Upper lobe of right lung (tissue), 1 donor: ENCODE data around the gene BCAS3. TPM values are rescaled to one million over a fixed set of nuclear protein-coding genes. Genes with fewer than 3 reads are reported as not detected.

ENCODE experiments used
- ATAC-seq: fragments of 200-7000 bp; cut with Tn5 transposase; one replicate; pipeline ENCODE4 v1.9.1; 2020; ENCODE audit warnings: mild to moderate bottlenecking, moderate library complexity
- DNase-seq: peaks from one replicate; pipeline ENCODE4 v3.0.0-alpha.2; 2020
- H3K27ac ChIP-seq: fragments of 200-600 bp; one replicate; pipeline ENCODE4 v1.8.0; 2022
- H3K27me3 ChIP-seq: fragments of 200-600 bp; one replicate; pipeline ENCODE4 v1.8.0; 2022; ENCODE audit warnings: mild to moderate bottlenecking
- H3K36me3 ChIP-seq: fragments of 200-600 bp; one replicate; pipeline ENCODE4 v1.8.0; 2022
- H3K4me1 ChIP-seq: fragments of 200-600 bp; one replicate; pipeline ENCODE4 v1.8.0; 2022
- H3K4me3 ChIP-seq: fragments of 200-600 bp; one replicate; pipeline ENCODE4 v1.8.0; 2022; ENCODE audit warnings: mild to moderate bottlenecking
- H3K9me3 ChIP-seq: fragments of 200-600 bp; one replicate; pipeline ENCODE4 v1.8.0; 2022
- intact Hi-C: fragments of 100-400 bp; cut with DNase I; formaldehyde crosslinking; loops from one replicate; pipeline ENCODE4 v1.11.0; 2022
- total RNA-seq: library from RNA; stranded (reverse); fragmentation: NEBNext Ultra II Directional; extraction: Animal tissue kit (Norgen Biotek cat#: 25700); gene quantifications from one replicate; pipeline ENCODE4 v1.2.1, GENCODE V29; 2021
- TF ChIP-seq, protein P1 (sequence below): fragments of 200-600 bp; IDR thresholded peaks from one replicate; pipeline ENCODE4 v1.8.0; 2022; ENCODE audit warnings: antibody characterized with exemption
- donor health status: DM: no; HTN: yes; CAD: no; lungs with severe emphysema.

The BCAS3 gene
- total RNA-seq, 1 donor from 2014 or later = 23.5 TPM

DNA sequence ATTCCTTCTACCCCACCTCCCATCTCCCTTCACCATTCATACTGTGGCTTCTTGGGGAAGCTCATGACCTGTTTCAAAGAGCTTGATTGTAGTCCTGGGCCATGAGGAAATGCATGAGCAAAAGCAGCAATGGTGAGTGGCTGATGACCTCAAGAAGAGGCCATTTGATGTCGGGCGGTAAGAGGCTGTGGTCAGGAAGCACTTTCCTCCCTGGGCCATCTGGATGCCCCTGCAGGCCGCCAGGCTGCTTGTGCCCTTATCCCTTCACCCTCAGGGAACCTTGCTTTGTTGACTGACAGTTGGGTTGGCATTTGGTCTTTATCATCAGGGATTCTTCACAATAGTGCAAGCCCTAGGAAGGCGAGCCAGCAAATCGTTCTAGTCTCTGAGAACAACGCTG lies 643.7 kb downstream of the BCAS3 start:
- intact Hi-C loops = no loop called here
- ATAC-seq = no peak
- Histone ChIP-seq H3K27ac (no peak overlapping the region), H3K36me3 (no peaks in the 10 kb centered on the region), H3K4me3 (no peak overlapping the region), H3K9me3 (no peaks in the 10 kb centered on the region), H3K4me1 (peaks cover 17% of the 10 kb centered on the region), H3K27me3 (no peaks in the 10 kb centered on the region)
- DNase-seq = no peak
- TF ChIP-seq, protein P1, sequence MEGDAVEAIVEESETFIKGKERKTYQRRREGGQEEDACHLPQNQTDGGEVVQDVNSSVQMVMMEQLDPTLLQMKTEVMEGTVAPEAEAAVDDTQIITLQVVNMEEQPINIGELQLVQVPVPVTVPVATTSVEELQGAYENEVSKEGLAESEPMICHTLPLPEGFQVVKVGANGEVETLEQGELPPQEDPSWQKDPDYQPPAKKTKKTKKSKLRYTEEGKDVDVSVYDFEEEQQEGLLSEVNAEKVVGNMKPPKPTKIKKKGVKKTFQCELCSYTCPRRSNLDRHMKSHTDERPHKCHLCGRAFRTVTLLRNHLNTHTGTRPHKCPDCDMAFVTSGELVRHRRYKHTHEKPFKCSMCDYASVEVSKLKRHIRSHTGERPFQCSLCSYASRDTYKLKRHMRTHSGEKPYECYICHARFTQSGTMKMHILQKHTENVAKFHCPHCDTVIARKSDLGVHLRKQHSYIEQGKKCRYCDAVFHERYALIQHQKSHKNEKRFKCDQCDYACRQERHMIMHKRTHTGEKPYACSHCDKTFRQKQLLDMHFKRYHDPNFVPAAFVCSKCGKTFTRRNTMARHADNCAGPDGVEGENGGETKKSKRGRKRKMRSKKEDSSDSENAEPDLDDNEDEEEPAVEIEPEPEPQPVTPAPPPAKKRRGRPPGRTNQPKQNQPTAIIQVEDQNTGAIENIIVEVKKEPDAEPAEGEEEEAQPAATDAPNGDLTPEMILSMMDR = no peak

- no peak for DNase-seq
- no peak for ATAC-seq
- Histone ChIP-seq H3K4me1 (peaks cover 17% of the 10 kb centered on the region), H3K4me3 (no peak overlapping the region), H3K9me3 (no peaks in the 10 kb centered on the region), H3K27me3 (no peaks in the 10 kb centered on the region), H3K36me3 (no peaks in the 10 kb centered on the region), H3K27ac (peak overlapping the region; percentile 24)
- intact Hi-C loops = no loop called here
- TF ChIP-seq, protein P1 = no peak
Measured at GRCh38 chr17:61322325-61323002, 644.8 kb downstream of the BCAS3 start.

GRCh38 chr17:61323003-61323908 lies 645.6 kb downstream of the BCAS3 start:
- intact Hi-C loops = no loop called here
- no peaks in the 10 kb centered on the region for H3K36me3 ChIP-seq
- DNase-seq (no peak), ATAC-seq (no peak)
- peaks cover 17% of the 10 kb centered on the region for H3K4me1 ChIP-seq
- peak overlapping the region; percentile 24 for H3K27ac ChIP-seq
- no peak overlapping the region for H3K4me3 ChIP-seq
- no peaks in the 10 kb centered on the region for H3K9me3 ChIP-seq
- H3K27me3 ChIP-seq = no peaks in the 10 kb centered on the region
- TF ChIP-seq, protein P1 = no peak

DNA sequence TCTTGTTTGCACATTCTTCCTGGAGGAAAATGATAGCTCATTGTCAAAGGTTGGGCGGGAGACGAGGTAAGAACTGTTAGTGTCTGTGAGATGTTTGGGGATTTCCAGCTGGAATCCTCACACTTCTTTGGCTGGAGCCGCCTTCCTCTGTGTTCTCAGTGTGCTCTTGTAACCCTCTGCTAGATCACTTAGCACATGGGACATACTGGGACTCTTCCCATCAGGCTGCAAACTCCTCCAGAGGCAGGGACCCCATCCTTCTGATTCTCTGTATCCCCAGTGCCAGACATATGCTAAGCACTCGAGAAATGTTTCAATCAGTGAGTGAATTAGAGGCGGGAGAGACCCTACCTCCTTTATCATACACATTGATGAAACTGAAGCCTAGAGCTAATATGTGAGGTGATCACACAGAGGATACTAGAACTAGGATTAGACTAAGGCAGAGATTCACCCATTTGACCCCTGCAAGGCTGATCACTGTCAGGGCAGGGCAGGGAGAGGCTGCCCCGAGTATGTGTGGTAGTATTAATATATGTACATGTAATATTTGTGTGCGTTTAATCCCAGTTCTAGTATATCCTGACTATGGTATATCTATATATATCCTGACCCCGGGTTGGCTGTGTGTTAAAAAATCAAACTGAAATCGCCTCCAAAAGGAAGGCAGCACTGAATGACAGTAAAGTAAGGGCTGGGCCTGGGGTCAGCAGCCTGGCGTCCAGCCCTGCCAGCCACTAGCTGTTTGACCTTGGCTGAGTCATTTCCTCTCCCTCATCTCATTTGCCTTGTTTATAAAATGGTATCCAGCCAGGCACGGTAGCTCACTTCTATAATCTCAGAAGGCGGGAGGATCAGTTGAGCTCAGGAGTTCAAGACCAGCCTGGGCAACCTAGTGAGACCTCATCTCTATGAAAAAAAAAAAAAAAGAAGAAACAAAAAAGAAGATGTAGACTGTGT lies 646.5 kb downstream of the BCAS3 start:
- no peaks in the 10 kb centered on the region for H3K36me3 ChIP-seq
- intact Hi-C loops = no loop called here
- H3K4me3 ChIP-seq = no peak overlapping the region
- no peak for ATAC-seq
- no peak for DNase-seq
- H3K27me3 ChIP-seq = no peaks in the 10 kb centered on the region
- peak overlapping the region; percentile 24 for H3K27ac ChIP-seq
- H3K9me3 ChIP-seq = no peaks in the 10 kb centered on the region
- peaks cover 17% of the 10 kb centered on the region for H3K4me1 ChIP-seq
- TF ChIP-seq, protein P1 = no peak

- Histone ChIP-seq H3K9me3 (no peaks in the 10 kb centered on the region), H3K4me1 (peaks cover 17% of the 10 kb centered on the region), H3K36me3 (no peaks in the 10 kb centered on the region), H3K27me3 (no peaks in the 10 kb centered on the region), H3K4me3 (no peak overlapping the region), H3K27ac (peak overlapping the region; percentile 14)
- ATAC-seq (no peak), DNase-seq (no peak)
- intact Hi-C loops = no loop called here
- TF ChIP-seq, protein P1 = no peak
Measured at GRCh38 chr17:61324950-61325349, 647.3 kb downstream of the BCAS3 start.
